GM19397 (cell line): ENCODE data around the gene PLD2.

ENCODE experiments used
- ATAC-seq: cut with Tn5 transposase; IDR thresholded peaks from one replicate; pipeline ENCODE4 v1.9.1; 2021; ENCODE audit warnings: mild to moderate bottlenecking, moderate library complexity; ENCODE audit not compliant: unreplicated experiment

Gene PLD2

GRCh38 chr17:4833941-4834680 lies 27.2 kb downstream of the PLD2 start:
- no peak for ATAC-seq

DNA sequence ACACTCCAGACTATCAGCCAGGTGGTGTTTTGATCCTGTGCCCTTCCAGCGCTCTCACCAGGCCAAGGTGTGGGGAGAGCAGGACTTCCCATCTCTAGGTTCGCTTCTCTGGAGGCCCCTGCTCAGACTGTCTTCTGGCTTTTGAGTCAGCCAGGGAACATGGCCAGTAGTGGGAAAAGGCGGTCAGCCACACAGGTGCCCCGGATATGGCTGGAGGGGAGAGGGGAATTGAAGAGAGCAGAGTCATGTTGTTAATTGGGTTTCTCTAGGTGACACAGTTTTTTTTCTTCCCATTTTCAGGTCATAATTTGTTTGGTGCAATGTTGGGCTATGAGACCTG lies 27.7 kb downstream of the PLD2 start:
- no peak for ATAC-seq

DNA sequence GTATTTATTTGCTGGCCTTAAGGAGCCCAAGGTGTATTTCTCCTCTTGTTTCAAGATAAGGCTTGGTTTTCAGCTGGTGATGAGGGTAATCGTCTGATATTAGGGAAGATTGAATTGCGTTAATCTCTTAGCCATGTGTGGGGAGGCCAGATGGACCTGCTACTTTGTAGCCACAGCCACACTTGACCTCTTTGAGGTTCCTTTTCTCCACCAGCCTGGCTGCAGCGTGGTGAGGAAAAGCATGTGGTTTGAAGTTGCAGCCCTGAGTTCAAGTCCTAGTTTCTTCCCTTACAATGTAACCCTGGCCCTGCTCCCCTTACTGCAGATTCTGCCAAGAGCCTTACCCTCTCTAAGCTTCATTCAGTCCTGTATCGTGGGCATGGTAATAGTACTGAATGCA lies 29.3 kb downstream of the PLD2 start:
- no peak for ATAC-seq

DNA sequence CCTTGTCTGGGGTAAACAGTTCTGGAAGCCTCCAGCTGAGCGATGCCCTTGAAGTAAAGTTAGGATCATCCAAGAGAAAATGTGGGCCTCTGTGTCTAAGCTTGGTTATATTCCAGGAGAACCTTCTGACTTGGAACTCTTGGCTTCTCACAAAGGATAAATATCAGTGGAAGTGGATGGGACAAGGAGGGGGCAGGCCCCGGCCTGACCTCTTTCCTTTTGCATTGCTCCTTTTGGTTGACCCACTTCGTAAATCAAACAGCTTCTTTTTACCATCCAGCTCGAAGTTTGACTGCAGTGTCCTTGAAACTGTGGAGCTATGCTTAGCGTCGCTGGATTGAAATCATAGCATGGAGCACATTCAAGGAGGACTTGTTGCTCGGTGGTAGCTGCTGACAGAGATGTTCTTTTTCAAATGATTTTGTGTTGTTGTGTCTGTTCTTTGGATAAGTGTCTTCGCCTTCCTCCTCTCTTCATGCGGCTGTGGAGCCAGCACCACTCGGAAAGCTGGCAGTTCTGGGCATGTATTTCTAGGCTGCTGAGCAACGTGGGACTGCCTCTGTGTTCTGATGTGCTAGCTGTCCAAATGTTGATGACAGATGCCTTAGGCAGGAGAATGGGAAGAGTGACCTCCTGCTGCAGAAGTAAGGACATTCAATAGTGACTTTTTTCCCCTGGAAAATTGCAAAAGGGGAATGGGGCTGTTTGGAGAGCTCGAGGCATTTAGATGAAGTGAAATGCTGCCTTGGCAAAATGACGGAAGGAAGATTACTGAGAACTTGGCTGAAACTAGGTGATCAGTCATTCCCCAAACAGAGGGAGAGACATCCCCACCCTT lies 30.7 kb downstream of the PLD2 start:
- no peak for ATAC-seq

DNA sequence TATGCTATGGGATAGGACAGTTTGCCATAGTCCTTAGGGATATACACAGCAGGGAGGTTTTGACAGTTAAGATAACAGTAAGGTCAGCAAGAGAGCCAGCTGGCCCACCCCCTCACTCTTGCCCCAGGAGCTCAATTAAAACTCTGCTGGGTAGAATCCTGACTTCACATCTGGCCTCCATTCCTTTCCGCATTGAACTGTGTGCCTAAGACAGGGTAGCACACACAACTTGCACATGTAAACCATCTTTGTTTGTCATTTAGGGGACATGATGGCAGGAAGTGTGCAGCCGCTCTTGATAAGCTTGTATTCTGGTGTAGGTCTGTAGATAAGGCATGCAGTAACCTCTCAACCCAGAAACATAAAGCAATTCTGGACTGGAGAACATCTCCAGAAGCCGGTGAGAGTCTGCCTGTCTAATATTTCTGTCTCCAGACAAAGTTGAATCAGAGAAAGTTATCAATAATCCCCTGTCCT lies 31.4 kb downstream of the PLD2 start:
- no peak for ATAC-seq

GRCh38 chr17:4839221-4839620 lies 32.3 kb downstream of the PLD2 start:
- ATAC-seq = no peak

GRCh38 chr17:4839965-4840892 lies 33.3 kb downstream of the PLD2 start:
- no peak for ATAC-seq

DNA sequence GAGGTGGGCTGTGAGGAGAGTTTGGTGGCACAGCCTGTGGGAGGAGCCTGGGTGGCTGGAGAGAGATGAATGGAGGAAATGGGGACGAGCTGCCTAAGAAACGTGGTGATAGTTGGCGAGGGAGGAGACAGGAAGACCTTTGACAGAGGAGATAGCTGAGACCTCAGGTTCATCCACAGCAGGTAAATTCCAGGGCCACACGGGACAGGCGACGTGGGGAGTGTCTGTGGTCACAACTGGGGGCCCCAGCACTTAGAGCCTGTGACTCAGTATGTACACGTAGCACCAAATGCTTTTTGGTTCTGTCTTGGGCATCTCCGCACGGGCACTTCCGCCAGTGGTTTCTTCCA lies 33.9 kb downstream of the PLD2 start:
- no peak for ATAC-seq

GRCh38 chr17:4842376-4842775 lies 35.4 kb downstream of the PLD2 start:
- no peak for ATAC-seq

DNA sequence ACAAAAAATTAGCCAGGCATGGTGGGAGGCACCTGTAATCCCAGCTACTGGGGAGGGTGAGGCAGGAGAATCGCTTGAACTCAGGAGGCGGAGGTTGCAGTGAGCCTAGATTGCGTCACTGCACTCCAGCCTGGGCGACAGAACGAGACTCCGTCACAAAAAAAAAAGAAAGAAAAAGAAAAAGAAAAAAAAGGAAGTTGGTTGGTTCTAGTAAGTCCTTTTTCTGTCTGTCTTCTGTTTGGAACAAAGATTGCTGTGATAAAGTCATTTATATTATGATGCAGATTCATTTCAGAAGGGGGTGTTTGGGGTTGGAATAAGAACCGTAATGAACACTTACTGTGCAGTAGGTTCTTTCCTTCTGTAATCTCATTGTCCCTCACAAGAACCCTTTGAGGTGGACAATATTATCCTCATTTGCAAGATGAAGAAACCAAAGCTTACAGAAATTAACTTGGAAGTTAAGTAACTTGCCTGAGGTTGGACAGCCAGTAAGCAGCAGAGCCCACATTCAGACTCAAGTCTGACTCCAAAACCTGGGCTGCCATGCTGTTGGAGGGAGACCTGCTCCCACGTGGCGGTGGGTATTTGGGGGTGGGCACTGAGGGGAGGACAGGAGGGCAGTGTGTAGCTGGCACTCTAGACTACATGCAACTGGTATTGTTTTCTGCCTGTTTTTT lies 36.5 kb downstream of the PLD2 start:
- ATAC-seq = no peak

GRCh38 chr17:4845118-4845517 lies 38.2 kb downstream of the PLD2 start:
- ATAC-seq = no peak

GRCh38 chr17:4846635-4847390 lies 39.9 kb downstream of the PLD2 start:
- ATAC-seq = no peak

DNA sequence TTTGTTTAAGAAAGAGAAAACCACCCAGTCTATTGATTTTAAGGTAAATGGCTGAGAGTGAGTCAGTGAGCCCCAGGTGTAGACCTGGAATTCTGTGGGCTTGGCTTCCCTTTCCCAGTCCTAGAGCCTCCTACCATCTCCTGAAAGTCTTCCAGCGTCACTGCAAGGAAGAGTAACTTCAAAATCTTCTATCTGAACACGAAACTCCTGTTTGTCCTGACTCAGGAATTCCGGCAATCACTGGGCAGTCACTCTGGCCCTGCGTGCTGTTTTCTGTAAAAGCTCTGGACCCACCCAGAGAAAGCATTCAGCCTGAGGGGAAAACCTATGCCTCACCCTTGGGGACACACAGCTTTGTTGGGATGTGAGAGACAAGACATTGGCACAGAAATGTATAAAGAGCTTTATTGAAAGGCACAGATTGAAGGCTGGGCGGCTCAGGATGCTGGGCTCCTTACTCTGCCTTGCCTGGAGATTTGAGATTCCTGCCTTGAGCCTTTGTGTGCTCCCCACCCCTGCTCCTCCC lies 42.1 kb downstream of the PLD2 start:
- ATAC-seq = no peak

GRCh38 chr17:4850246-4850645 lies 43.3 kb downstream of the PLD2 start:
- no peak for ATAC-seq

- ATAC-seq = no peak
Measured at GRCh38 chr17:4851084-4851483, 44.1 kb downstream of the PLD2 start.

- ATAC-seq = no peak
Measured at GRCh38 chr17:4852567-4853207, 45.7 kb downstream of the PLD2 start.

- ATAC-seq = no peak
Measured at GRCh38 chr17:4853208-4853671, 46.3 kb downstream of the PLD2 start.

DNA sequence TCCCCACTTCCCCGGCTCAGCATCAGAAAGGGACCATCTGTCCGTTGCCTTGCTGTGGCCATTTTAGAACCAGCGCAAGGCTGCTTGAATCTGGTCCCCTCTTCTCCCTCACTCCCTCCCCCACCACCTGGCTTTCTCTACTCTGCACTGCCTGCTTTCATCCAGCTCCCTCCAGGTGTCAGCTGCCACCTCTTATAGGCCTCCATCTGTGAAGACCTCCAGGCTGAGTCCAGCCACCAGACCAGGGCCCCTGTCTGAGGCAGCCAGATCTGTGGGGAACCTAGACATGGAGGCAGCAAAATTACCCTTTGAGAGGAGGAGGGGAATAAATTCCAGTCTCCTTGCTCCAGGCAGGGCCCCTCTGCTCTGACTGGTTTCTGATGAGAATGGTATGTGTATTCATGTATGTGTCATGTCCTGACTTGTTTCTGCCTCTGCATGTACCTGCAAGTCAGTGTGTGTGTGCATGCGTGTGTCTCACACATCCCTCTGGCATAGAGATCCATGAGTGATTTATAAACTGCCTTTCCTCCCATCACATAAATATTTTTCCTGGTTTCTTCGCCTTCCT lies 47.2 kb downstream of the PLD2 start:
- ATAC-seq = no peak
